ENCODE data around the gene CNMD.

Gene CNMD

GRCh38 chr13:52739468-52740071 lies at the start of gene CNMD:
Gene CNMD (minus strand): TSS chr13:52739820. CDS start chr13:52739701, 119 bp downstream.
- DNase-seq (ENCODE audit: low read depth): no peak

GRCh38 chr13:52788011-52788410 lies 48.4 kb upstream of the CNMD start:
- no peak for DNase-seq (ENCODE audit: low read depth)

GRCh38 chr13:52787235-52787634 lies 47.6 kb upstream of the CNMD start:
- no peak for DNase-seq (ENCODE audit: low read depth)

GRCh38 chr13:52786766-52787165 lies 47.1 kb upstream of the CNMD start:
- no peak for DNase-seq (ENCODE audit: low read depth)

- no peak for DNase-seq (ENCODE audit: low read depth)
Observed at GRCh38 chr13:52785739-52786138, 46.1 kb upstream of the CNMD start.

- DNase-seq (ENCODE audit: low read depth): no peak
Observed at GRCh38 chr13:52784591-52785340, 45.1 kb upstream of the CNMD start.

GRCh38 chr13:52783943-52784342 lies 44.3 kb upstream of the CNMD start:
- no peak for DNase-seq (ENCODE audit: low read depth)

- no peak for DNase-seq (ENCODE audit: low read depth)
Observed at GRCh38 chr13:52782471-52783448, 43.1 kb upstream of the CNMD start.

- no peak for DNase-seq (ENCODE audit: low read depth)
Observed at GRCh38 chr13:52780611-52781010, 41.0 kb upstream of the CNMD start.

- DNase-seq (ENCODE audit: low read depth): no peak
Observed at GRCh38 chr13:52780092-52780491, 40.5 kb upstream of the CNMD start.

- no peak for DNase-seq (ENCODE audit: low read depth)
Observed at GRCh38 chr13:52779103-52779502, 39.5 kb upstream of the CNMD start.

GRCh38 chr13:52776726-52777125 lies 37.1 kb upstream of the CNMD start:
- DNase-seq (ENCODE audit: low read depth): no peak

GRCh38 chr13:52775511-52775910 lies 35.9 kb upstream of the CNMD start:
- DNase-seq (ENCODE audit: low read depth): no peak

- DNase-seq (ENCODE audit: low read depth): no peak
Observed at GRCh38 chr13:52767949-52768516, 28.4 kb upstream of the CNMD start.

- no peak for DNase-seq (ENCODE audit: low read depth)
Observed at GRCh38 chr13:52765611-52766390, 26.2 kb upstream of the CNMD start.

GRCh38 chr13:52760077-52760476 lies 20.5 kb upstream of the CNMD start:
- no peak for DNase-seq (ENCODE audit: low read depth)

- DNase-seq (ENCODE audit: low read depth): no peak
Observed at GRCh38 chr13:52758114-52758513, 18.5 kb upstream of the CNMD start.

- no peak for DNase-seq (ENCODE audit: low read depth)
Observed at GRCh38 chr13:52751196-52751595, 11.6 kb upstream of the CNMD start.

- DNase-seq (ENCODE audit: low read depth): no peak
Observed at GRCh38 chr13:52750713-52751112, 11.1 kb upstream of the CNMD start.

- no peak for DNase-seq (ENCODE audit: low read depth)
Observed at GRCh38 chr13:52749419-52749818, 9.8 kb upstream of the CNMD start.

GRCh38 chr13:52746141-52746540 lies 6.5 kb upstream of the CNMD start:
- DNase-seq (ENCODE audit: low read depth): no peak

All from activated T-helper 1 cell treated with Interleukin-2 at 50 U/mL for 16 hours (primary cell).